SK-N-SH treated with all-trans-retinoic acid at 6 μM for 48 hours (cell line): ENCODE measurements around the gene MT1B.

Experiments
- ATAC-seq: fragments of 200-7000 bp; cut with Tn5 transposase; 3 replicates; pipeline ENCODE4 v1.9.1; 2020; ENCODE audit warnings: mild to moderate bottlenecking, moderate library complexity
- ARNTL ChIP-seq: fragments of 450-650 bp; formaldehyde crosslinking; IDR thresholded peaks from 2 replicates; pipeline ENCODE4 v1.5.0; 2020; ENCODE audit warnings: low read depth, mild to moderate bottlenecking, moderate library complexity, borderline replicate concordance
- BACH2 ChIP-seq: fragments of 250-450 bp; sonication (Bioruptor Pico); IDR thresholded peaks from 2 replicates; pipeline ENCODE4 v1.9.0; 2021; ENCODE audit warnings: mild to moderate bottlenecking, borderline replicate concordance
- CSDC2 ChIP-seq: fragments of 250-450 bp; sonication (Bioruptor Pico); IDR thresholded peaks from 2 replicates; pipeline ENCODE4 v1.5.0; 2020; ENCODE audit warnings: mild to moderate bottlenecking, moderate library complexity
- ESRRG ChIP-seq: fragments of 250-450 bp; sonication (Bioruptor Pico); IDR thresholded peaks from 2 replicates; pipeline ENCODE4 v1.6.1; 2021; ENCODE audit warnings: mild to moderate bottlenecking
- GLIS3 ChIP-seq: fragments of 250-450 bp; sonication (Bioruptor Pico); IDR thresholded peaks from 2 replicates; pipeline ENCODE4 v1.5.0; 2020; ENCODE audit warnings: mild to moderate bottlenecking, moderate library complexity
- ISL1 ChIP-seq: fragments of 250-450 bp; sonication (Bioruptor Pico); IDR thresholded peaks from 2 replicates; pipeline ENCODE4 v2.1.2; 2022; ENCODE audit warnings: mild to moderate bottlenecking, moderate library complexity
- PPARA ChIP-seq: fragments of 250-450 bp; sonication (Bioruptor Pico); IDR thresholded peaks from 2 replicates; pipeline ENCODE4 v1.5.0; 2020; ENCODE audit warnings: mild to moderate bottlenecking, borderline replicate concordance
- SNAI2 ChIP-seq: fragments of 250-450 bp; sonication (Bioruptor Pico); IDR thresholded peaks from 2 replicates; pipeline ENCODE4 v1.5.0; 2020; ENCODE audit warnings: mild to moderate bottlenecking, moderate library complexity
- TCF4 ChIP-seq: fragments of 250-450 bp; sonication (Bioruptor Pico); IDR thresholded peaks from 2 replicates; pipeline ENCODE4 v1.8.0; 2021; ENCODE audit warnings: mild to moderate bottlenecking, moderate library complexity, borderline replicate concordance
- TOX ChIP-seq: fragments of 250-450 bp; sonication (Bioruptor Pico); IDR thresholded peaks from 2 replicates; pipeline ENCODE4 v1.8.0; 2021; ENCODE audit warnings: mild to moderate bottlenecking, moderate library complexity, borderline replicate concordance
- ZC3H10 ChIP-seq: fragments of 250-450 bp; sonication (Bioruptor Pico); IDR thresholded peaks from 2 replicates; pipeline ENCODE4 v1.5.1; 2021; ENCODE audit warnings: mild to moderate bottlenecking, moderate library complexity
- ZFP3 ChIP-seq: fragments of 250-450 bp; sonication (Bioruptor Pico); IDR thresholded peaks from 2 replicates; pipeline ENCODE4 v1.5.0; 2020; ENCODE audit warnings: mild to moderate bottlenecking, moderate library complexity
- ZFP30 ChIP-seq: fragments of 450-650 bp; formaldehyde crosslinking; IDR thresholded peaks from 2 replicates; pipeline ENCODE4 v1.5.0; 2022; ENCODE audit warnings: mild to moderate bottlenecking, moderate library complexity
- ZNF8 ChIP-seq: fragments of 450-650 bp; formaldehyde crosslinking; IDR thresholded peaks from 2 replicates; pipeline ENCODE4 v1.5.0; 2020; ENCODE audit warnings: mild to moderate bottlenecking, moderate library complexity
- TF ChIP-seq, protein P1 (sequence below): fragments of 250-450 bp; sonication (Bioruptor Pico); IDR thresholded peaks from 2 replicates; pipeline ENCODE4 v1.5.0; 2020; ENCODE audit warnings: mild to moderate bottlenecking, moderate library complexity
- TF ChIP-seq, protein P2 (sequence below): fragments of 250-450 bp; sonication (Bioruptor Pico); IDR thresholded peaks from 2 replicates; pipeline ENCODE4 v1.8.0; 2021; ENCODE audit warnings: low read depth, mild to moderate bottlenecking, moderate library complexity, borderline replicate concordance
- TF ChIP-seq, protein P3 (sequence below): fragments of 250-450 bp; sonication (Bioruptor Pico); IDR thresholded peaks from 2 replicates; pipeline ENCODE4 v1.5.1; 2020; ENCODE audit warnings: low read depth, mild to moderate bottlenecking, moderate library complexity
- TF ChIP-seq, protein P4 (sequence below): fragments of 250-450 bp; sonication (Bioruptor Pico); IDR thresholded peaks from 2 replicates; pipeline ENCODE4 v1.8.0; 2020; ENCODE audit warnings: mild to moderate bottlenecking, moderate library complexity, borderline replicate concordance
- TF ChIP-seq, protein P5 (sequence below): fragments of 250-450 bp; sonication (Bioruptor Pico); IDR thresholded peaks from 2 replicates; pipeline ENCODE4 v1.5.1; 2021; ENCODE audit warnings: mild to moderate bottlenecking, moderate library complexity

Gene MT1B

DNA sequence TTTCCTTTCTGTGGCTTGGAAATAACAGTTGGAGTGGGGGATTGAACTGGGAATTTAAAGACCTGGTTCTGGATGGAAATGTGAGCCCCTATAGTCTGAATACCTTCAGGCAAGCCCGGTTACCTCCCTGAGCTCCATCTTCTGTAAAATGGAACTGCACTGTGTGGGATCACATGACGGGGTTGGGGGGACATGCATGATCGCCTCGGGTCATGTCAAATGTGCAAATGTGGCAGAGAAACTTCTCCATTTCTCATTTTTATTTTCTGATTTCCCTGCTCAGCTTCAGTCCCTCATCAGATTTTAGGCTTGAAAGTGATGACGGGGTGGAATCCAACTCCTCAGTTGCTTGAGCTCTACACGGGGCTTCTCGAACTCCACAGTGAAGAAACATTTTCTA is 1.5 kb downstream of the MT1B start:
- TF ChIP-seq ISL1 (CRISPR knock-in tag), result no peak
- TF ChIP-seq CSDC2 (CRISPR knock-in tag), result no peak
- TF ChIP-seq, protein P1, sequence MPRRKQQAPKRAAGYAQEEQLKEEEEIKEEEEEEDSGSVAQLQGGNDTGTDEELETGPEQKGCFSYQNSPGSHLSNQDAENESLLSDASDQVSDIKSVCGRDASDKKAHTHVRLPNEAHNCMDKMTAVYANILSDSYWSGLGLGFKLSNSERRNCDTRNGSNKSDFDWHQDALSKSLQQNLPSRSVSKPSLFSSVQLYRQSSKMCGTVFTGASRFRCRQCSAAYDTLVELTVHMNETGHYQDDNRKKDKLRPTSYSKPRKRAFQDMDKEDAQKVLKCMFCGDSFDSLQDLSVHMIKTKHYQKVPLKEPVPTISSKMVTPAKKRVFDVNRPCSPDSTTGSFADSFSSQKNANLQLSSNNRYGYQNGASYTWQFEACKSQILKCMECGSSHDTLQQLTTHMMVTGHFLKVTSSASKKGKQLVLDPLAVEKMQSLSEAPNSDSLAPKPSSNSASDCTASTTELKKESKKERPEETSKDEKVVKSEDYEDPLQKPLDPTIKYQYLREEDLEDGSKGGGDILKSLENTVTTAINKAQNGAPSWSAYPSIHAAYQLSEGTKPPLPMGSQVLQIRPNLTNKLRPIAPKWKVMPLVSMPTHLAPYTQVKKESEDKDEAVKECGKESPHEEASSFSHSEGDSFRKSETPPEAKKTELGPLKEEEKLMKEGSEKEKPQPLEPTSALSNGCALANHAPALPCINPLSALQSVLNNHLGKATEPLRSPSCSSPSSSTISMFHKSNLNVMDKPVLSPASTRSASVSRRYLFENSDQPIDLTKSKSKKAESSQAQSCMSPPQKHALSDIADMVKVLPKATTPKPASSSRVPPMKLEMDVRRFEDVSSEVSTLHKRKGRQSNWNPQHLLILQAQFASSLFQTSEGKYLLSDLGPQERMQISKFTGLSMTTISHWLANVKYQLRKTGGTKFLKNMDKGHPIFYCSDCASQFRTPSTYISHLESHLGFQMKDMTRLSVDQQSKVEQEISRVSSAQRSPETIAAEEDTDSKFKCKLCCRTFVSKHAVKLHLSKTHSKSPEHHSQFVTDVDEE (CRISPR knock-in tag), result no peak
- TF ChIP-seq, protein P2, sequence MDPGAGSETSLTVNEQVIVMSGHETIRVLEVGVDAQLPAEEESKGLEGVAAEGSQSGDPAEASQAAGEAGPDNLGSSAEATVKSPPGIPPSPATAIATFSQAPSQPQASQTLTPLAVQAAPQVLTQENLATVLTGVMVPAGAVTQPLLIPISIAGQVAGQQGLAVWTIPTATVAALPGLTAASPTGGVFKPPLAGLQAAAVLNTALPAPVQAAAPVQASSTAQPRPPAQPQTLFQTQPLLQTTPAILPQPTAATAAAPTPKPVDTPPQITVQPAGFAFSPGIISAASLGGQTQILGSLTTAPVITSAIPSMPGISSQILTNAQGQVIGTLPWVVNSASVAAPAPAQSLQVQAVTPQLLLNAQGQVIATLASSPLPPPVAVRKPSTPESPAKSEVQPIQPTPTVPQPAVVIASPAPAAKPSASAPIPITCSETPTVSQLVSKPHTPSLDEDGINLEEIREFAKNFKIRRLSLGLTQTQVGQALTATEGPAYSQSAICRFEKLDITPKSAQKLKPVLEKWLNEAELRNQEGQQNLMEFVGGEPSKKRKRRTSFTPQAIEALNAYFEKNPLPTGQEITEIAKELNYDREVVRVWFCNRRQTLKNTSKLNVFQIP (CRISPR knock-in tag), result no peak
- TF ChIP-seq ESRRG (CRISPR knock-in tag), result no peak
- TF ChIP-seq SNAI2 (CRISPR knock-in tag), result no peak
- TF ChIP-seq, protein P3, sequence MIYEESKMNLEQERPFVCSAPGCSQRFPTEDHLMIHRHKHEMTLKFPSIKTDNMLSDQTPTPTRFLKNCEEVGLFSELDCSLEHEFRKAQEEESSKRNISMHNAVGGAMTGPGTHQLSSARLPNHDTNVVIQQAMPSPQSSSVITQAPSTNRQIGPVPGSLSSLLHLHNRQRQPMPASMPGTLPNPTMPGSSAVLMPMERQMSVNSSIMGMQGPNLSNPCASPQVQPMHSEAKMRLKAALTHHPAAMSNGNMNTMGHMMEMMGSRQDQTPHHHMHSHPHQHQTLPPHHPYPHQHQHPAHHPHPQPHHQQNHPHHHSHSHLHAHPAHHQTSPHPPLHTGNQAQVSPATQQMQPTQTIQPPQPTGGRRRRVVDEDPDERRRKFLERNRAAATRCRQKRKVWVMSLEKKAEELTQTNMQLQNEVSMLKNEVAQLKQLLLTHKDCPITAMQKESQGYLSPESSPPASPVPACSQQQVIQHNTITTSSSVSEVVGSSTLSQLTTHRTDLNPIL, result no peak
- TF ChIP-seq ZFP30 (CRISPR knock-in tag), result no peak
- no peak for TF ChIP-seq BACH2 (CRISPR knock-in tag)
- no peak for TF ChIP-seq TCF4 (CRISPR knock-in tag)
- no peak for TF ChIP-seq PPARA (CRISPR knock-in tag)
- TF ChIP-seq, protein P4, sequence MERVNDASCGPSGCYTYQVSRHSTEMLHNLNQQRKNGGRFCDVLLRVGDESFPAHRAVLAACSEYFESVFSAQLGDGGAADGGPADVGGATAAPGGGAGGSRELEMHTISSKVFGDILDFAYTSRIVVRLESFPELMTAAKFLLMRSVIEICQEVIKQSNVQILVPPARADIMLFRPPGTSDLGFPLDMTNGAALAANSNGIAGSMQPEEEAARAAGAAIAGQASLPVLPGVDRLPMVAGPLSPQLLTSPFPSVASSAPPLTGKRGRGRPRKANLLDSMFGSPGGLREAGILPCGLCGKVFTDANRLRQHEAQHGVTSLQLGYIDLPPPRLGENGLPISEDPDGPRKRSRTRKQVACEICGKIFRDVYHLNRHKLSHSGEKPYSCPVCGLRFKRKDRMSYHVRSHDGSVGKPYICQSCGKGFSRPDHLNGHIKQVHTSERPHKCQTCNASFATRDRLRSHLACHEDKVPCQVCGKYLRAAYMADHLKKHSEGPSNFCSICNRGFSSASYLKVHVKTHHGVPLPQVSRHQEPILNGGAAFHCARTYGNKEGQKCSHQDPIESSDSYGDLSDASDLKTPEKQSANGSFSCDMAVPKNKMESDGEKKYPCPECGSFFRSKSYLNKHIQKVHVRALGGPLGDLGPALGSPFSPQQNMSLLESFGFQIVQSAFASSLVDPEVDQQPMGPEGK (CRISPR knock-in tag), result no peak
- no peak for TF ChIP-seq GLIS3 (CRISPR knock-in tag)
- TF ChIP-seq ZC3H10 (CRISPR knock-in tag), result no peak
- TF ChIP-seq, protein P5, sequence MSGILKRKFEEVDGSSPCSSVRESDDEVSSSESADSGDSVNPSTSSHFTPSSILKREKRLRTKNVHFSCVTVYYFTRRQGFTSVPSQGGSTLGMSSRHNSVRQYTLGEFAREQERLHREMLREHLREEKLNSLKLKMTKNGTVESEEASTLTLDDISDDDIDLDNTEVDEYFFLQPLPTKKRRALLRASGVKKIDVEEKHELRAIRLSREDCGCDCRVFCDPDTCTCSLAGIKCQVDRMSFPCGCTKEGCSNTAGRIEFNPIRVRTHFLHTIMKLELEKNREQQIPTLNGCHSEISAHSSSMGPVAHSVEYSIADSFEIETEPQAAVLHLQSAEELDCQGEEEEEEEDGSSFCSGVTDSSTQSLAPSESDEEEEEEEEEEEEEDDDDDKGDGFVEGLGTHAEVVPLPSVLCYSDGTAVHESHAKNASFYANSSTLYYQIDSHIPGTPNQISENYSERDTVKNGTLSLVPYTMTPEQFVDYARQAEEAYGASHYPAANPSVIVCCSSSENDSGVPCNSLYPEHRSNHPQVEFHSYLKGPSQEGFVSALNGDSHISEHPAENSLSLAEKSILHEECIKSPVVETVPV (CRISPR knock-in tag), result no peak
- no peak for TF ChIP-seq ZNF8 (CRISPR knock-in tag)

DNA sequence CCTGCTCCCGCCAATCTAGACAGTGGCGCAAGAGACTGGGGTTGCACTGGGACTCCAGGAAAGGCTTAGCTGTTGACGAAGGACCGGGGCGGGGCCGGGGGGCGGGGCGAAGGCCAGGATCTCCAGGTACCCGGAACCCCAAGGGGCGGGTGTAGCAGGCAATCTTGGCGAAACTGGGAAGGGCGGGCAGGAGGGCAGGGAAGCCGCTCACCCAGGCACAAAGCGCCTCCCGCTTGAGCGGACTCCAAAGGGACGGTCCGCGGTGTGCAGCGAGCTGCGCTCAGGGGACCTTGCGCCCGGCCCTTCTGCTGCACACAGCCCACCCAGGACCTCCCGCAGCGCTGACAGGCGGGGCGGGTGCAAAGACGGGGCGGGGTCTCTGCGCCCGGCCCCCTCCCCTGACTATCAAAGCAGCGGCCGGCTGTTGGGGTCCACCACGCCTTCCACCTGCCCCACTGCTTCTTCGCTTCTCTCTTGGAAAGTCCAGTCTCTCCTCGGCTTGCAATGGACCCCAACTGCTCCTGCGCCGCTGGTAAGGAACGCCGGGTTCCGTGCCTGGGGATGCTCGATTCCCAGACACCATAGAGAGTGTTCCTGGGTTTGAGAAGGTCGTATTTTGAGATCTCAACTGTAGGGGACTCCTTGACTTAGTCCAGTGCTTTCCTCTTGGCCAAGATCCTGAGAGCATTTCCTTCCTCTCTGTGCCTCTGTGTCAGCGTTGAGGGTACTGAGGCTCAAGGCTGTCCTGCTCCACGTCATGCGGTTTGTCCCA is 6.1 kb downstream of the MT1B start, which contains the start of gene MT1F:
Gene MT1F, plus strand, starts transcription at position 405 of the 772 bp plus-strand sequence. Its CDS starts 100 bp downstream, at position 505.
- TF ChIP-seq ZNF8 (CRISPR knock-in tag) (no peak), ISL1 (CRISPR knock-in tag) (no peak), BACH2 (CRISPR knock-in tag) (no peak), GLIS3 (CRISPR knock-in tag) (no peak), TOX (CRISPR knock-in tag) (no peak), ZFP30 (CRISPR knock-in tag) (no peak), SNAI2 (CRISPR knock-in tag) (no peak), ESRRG (CRISPR knock-in tag) (no peak), ZFP3 (CRISPR knock-in tag) (no peak), ARNTL (no peak), PPARA (CRISPR knock-in tag) (no peak)
- TF ChIP-seq, protein P4 (CRISPR knock-in tag), result no peak
- TF ChIP-seq, protein P1 (CRISPR knock-in tag), result no peak
- TF ChIP-seq, protein P2 (CRISPR knock-in tag), result no peak
- TF ChIP-seq, protein P5 (CRISPR knock-in tag), result no peak
- peak; percentile 88 for ATAC-seq

More for the DNA sequence above, 1.5 kb downstream of the MT1B start:
- no peak for ATAC-seq
